Astrocyte (in vitro differentiated cells and primary cell): ENCODE data around the gene FAF1. TPM values are rescaled to one million over a fixed set of nuclear protein-coding genes. Genes with fewer than 3 reads are reported as not detected.

ENCODE experiments used
- DNase-seq: peaks from one replicate; pipeline ENCODE4 v3.0.0-alpha.2; 2010; ENCODE audit warnings: low read depth
- FAIRE-seq: peaks from 2 replicates; lab custom pipeline; 2011; peaks lifted over from hg19 to GRCh38; lab: Jason Lieb, UNC
- H2AFZ ChIP-seq: 2 replicates; pipeline ENCODE4 v1.6.0; 2012; ENCODE audit warnings: low read depth, low read length, inconsistent platforms
- H3K27ac ChIP-seq: 2 replicates; pipeline ENCODE4 v1.5.1; 2011; ENCODE audit warnings: low read depth, low read length, inconsistent platforms
- H3K27me3 ChIP-seq: 2 replicates; pipeline ENCODE4 v1.6.0; 2011; ENCODE audit warnings: low read length, inconsistent platforms; ENCODE audit not compliant: insufficient read depth
- H3K36me3 ChIP-seq: 2 replicates; pipeline ENCODE4 v1.5.1; 2011; ENCODE audit warnings: low read length, inconsistent platforms; ENCODE audit not compliant: insufficient read depth
- H3K4me1 ChIP-seq: 2 replicates; pipeline ENCODE4 v1.5.1; 2011; ENCODE audit warnings: low read length, inconsistent platforms; ENCODE audit not compliant: insufficient read depth
- H3K4me2 ChIP-seq: 2 replicates; pipeline ENCODE4 v1.6.0; 2012; ENCODE audit warnings: low read length, inconsistent platforms
- H3K4me3 ChIP-seq: 2 replicates; pipeline ENCODE4 v1.5.1; 2011; ENCODE audit warnings: low read depth, mild to moderate bottlenecking, low read length, inconsistent platforms; ENCODE audit not compliant: insufficient read depth
- H3K79me2 ChIP-seq: 2 replicates; pipeline ENCODE4 v1.6.0; 2012; ENCODE audit warnings: mild to moderate bottlenecking, low read length, inconsistent platforms; ENCODE audit not compliant: insufficient read depth
- H3K9ac ChIP-seq: 2 replicates; pipeline ENCODE4 v1.6.0; 2012; ENCODE audit warnings: mild to moderate bottlenecking, low read length, inconsistent platforms
- H3K9me3 ChIP-seq: 2 replicates; pipeline ENCODE4 v1.5.1; 2012; ENCODE audit warnings: low read depth, mild to moderate bottlenecking, low read length, inconsistent platforms; ENCODE audit not compliant: insufficient read depth
- H4K20me1 ChIP-seq: 2 replicates; pipeline ENCODE4 v1.6.0; 2012; ENCODE audit warnings: low read length, inconsistent platforms; ENCODE audit not compliant: insufficient read depth
- H3K27ac Mint-ChIP-seq: one replicate; pipeline ENCODE4 v1.8.0; 2021; ENCODE audit warnings: mild to moderate bottlenecking, mixed read lengths; ENCODE audit not compliant: unreplicated experiment
- H3K27me3 Mint-ChIP-seq: one replicate; pipeline ENCODE4 v1.8.0; 2021; ENCODE audit warnings: low read depth, mixed read lengths; ENCODE audit not compliant: unreplicated experiment
- H3K36me3 Mint-ChIP-seq: one replicate; pipeline ENCODE4 v1.8.0; 2021; ENCODE audit warnings: low read depth, mixed read lengths; ENCODE audit not compliant: unreplicated experiment
- H3K4me1 Mint-ChIP-seq: one replicate; pipeline ENCODE4 v1.8.0; 2021; ENCODE audit warnings: low read depth, mixed read lengths; ENCODE audit not compliant: unreplicated experiment
- H3K4me3 Mint-ChIP-seq: one replicate; pipeline ENCODE4 v1.8.0; 2021; ENCODE audit warnings: mild to moderate bottlenecking, moderate library complexity, mixed read lengths; ENCODE audit not compliant: unreplicated experiment
- H3K9me3 Mint-ChIP-seq: one replicate; pipeline ENCODE4 v1.8.0; 2021; ENCODE audit warnings: mild to moderate bottlenecking, mixed read lengths; ENCODE audit not compliant: unreplicated experiment
- EZH2 ChIP-seq: IDR thresholded peaks from 2 replicates; pipeline ENCODE4 v1.6.1; 2012; ENCODE audit warnings: mild to moderate bottlenecking, low read length, inconsistent platforms; ENCODE audit not compliant: insufficient read depth
- total RNA-seq: library from RNA; stranded (reverse); gene quantifications from 2 replicates; pipeline ENCODE4 v1.2.1, GENCODE V29; 2021
- TF ChIP-seq, protein P1 (sequence below): IDR thresholded peaks from 2 replicates; pipeline ENCODE4 v1.5.1; 2011; ENCODE audit warnings: low read depth, mild to moderate bottlenecking, inconsistent platforms, low read length, moderate library complexity; ENCODE audit not compliant: insufficient read depth

FAF1 gene
- total RNA-seq, 1 donor from 2014 or later = 35.4 TPM

DNA sequence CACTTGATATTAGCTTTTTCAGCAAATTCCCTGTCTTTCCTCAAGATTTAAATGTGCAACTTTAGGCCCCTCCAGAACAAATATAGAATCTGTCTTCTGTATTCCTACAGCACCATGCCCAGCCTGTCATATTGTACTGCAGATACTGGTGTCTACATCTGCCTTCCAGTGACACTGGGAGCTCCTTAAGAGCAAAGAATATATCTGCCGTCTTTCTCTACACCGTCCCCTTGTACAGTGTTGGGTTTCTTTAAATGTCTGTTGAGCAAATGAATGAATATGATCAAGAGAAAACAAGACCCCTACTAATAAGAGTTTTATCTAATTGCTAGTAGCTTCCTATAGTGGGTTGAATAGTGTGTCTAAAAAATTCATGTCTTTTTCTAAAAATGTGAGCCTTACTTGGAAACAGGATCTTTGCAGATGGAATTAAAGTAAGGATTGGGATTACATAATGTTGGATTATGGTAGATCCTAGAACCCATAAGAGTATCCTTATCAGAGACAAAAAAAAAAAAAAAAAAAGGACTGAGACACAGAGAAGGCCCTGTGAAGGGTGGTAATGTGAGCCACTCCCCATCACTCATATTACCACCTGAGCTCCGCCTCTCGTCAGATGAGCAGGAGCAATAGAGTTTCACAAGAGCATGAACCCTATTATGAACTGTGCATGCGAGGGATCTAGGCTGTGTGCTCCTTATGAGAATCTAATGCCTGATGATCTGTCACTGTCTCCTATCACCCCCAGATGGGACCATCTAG is 128.6 kb downstream of the FAF1 start:
- FAIRE-seq (no peak), DNase-seq (no peak)
- Histone ChIP-seq H3K4me3 (no peak overlapping the region), H3K9me3 (no peaks in the 10 kb centered on the region), H3K9ac (no peak overlapping the region), H3K4me2 (no peak overlapping the region), H3K27me3 (no peaks in the 10 kb centered on the region), H4K20me1 (peaks cover 21% of the 10 kb centered on the region), H3K36me3 (no peaks in the 10 kb centered on the region), H3K79me2 (peaks cover 4% of the 10 kb centered on the region), H2AFZ (no peak overlapping the region), H3K27ac (no peak overlapping the region), H3K4me1 (no peaks in the 10 kb centered on the region)
- peaks cover 2% of the 10 kb centered on the region for H3K36me3 Mint-ChIP-seq
- peaks cover 3% of the 10 kb centered on the region for H3K9me3 Mint-ChIP-seq
- H3K27ac Mint-ChIP-seq = no peak overlapping the region
- no peaks in the 10 kb centered on the region for H3K27me3 Mint-ChIP-seq
- no peak for TF ChIP-seq EZH2
- TF ChIP-seq, protein P1, sequence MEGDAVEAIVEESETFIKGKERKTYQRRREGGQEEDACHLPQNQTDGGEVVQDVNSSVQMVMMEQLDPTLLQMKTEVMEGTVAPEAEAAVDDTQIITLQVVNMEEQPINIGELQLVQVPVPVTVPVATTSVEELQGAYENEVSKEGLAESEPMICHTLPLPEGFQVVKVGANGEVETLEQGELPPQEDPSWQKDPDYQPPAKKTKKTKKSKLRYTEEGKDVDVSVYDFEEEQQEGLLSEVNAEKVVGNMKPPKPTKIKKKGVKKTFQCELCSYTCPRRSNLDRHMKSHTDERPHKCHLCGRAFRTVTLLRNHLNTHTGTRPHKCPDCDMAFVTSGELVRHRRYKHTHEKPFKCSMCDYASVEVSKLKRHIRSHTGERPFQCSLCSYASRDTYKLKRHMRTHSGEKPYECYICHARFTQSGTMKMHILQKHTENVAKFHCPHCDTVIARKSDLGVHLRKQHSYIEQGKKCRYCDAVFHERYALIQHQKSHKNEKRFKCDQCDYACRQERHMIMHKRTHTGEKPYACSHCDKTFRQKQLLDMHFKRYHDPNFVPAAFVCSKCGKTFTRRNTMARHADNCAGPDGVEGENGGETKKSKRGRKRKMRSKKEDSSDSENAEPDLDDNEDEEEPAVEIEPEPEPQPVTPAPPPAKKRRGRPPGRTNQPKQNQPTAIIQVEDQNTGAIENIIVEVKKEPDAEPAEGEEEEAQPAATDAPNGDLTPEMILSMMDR = no peak
- H3K4me1 Mint-ChIP-seq = peaks cover 4% of the 10 kb centered on the region
- H3K4me3 Mint-ChIP-seq = no peak overlapping the region

DNA sequence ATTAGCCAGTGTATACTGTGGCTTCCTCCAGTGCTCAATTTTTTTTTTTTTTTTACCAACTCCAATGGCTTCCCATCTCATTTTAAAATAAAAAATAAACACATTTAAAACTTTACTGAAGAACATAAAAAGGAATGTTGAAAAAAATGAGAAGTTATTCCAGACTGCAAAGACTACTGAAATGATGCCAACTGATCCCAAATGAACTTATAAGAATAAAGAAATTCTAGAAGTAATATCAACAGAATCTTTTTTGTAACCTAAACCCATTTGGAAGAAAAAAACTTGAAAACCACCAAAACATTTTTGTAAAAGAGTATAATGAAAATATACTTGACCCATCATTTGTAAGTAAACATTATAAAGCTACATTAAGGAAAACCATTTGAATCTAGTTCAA is 129.4 kb downstream of the FAF1 start:
- Histone ChIP-seq H3K79me2 (peaks cover 4% of the 10 kb centered on the region), H2AFZ (no peak overlapping the region), H3K27ac (no peak overlapping the region), H3K4me2 (no peak overlapping the region), H4K20me1 (peaks cover 21% of the 10 kb centered on the region), H3K4me1 (no peaks in the 10 kb centered on the region), H3K9ac (no peak overlapping the region), H3K27me3 (no peaks in the 10 kb centered on the region), H3K9me3 (no peaks in the 10 kb centered on the region), H3K36me3 (no peaks in the 10 kb centered on the region), H3K4me3 (no peak overlapping the region)
- FAIRE-seq (no peak), DNase-seq (no peak)
- no peaks in the 10 kb centered on the region for H3K27me3 Mint-ChIP-seq
- peaks cover 3% of the 10 kb centered on the region for H3K9me3 Mint-ChIP-seq
- H3K36me3 Mint-ChIP-seq = peaks cover 2% of the 10 kb centered on the region
- TF ChIP-seq, protein P1 = no peak
- no peak for TF ChIP-seq EZH2
- H3K27ac Mint-ChIP-seq = no peak overlapping the region
- peaks cover 4% of the 10 kb centered on the region for H3K4me1 Mint-ChIP-seq
- no peak overlapping the region for H3K4me3 Mint-ChIP-seq
